GM12801 (cell line): ENCODE measurements around the gene KLHL3.
A peak's percentile ranks its signal among the peaks of the same experiment; 100 is the strongest.

Experiments
- TF ChIP-seq, protein P1 (sequence below): IDR thresholded peaks from one replicate; pipeline ENCODE4 v1.5.1; 2011; ENCODE audit warnings: control low read depth; ENCODE audit not compliant: insufficient read length; ENCODE audit errors: extremely low read depth

KLHL3 gene

GRCh38 chr5:137752905-137753690, 17.2 kb upstream of the KLHL3 start:
- TF ChIP-seq, protein P1, sequence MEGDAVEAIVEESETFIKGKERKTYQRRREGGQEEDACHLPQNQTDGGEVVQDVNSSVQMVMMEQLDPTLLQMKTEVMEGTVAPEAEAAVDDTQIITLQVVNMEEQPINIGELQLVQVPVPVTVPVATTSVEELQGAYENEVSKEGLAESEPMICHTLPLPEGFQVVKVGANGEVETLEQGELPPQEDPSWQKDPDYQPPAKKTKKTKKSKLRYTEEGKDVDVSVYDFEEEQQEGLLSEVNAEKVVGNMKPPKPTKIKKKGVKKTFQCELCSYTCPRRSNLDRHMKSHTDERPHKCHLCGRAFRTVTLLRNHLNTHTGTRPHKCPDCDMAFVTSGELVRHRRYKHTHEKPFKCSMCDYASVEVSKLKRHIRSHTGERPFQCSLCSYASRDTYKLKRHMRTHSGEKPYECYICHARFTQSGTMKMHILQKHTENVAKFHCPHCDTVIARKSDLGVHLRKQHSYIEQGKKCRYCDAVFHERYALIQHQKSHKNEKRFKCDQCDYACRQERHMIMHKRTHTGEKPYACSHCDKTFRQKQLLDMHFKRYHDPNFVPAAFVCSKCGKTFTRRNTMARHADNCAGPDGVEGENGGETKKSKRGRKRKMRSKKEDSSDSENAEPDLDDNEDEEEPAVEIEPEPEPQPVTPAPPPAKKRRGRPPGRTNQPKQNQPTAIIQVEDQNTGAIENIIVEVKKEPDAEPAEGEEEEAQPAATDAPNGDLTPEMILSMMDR = no peak

- TF ChIP-seq, protein P1 = peak; percentile 56
Measured at GRCh38 chr5:137751869-137752491, 16.1 kb upstream of the KLHL3 start.

- TF ChIP-seq, protein P1 = no peak
Measured at GRCh38 chr5:137750436-137750835, 14.5 kb upstream of the KLHL3 start.

DNA sequence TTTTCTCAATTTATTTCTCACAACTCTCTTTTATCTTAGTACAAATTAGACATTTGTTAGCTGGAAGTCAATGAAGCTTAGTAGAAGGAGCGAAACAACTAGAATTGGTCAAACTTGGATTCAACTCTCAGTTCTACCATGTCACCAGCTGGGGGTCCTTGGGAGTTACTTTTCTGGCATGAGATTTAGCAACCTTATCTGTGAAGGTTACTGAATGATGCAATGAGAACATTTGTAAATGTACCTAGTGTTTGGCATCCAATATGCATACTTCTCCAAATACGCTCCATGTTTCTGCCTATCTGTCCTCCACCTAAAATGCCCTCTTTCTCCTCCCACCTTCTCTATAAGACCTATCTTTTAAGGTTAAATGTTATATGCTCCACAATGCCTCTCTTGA, 12.0 kb upstream of the KLHL3 start:
- TF ChIP-seq, protein P1 = no peak

GRCh38 chr5:137743031-137743640, 7.2 kb upstream of the KLHL3 start:
- TF ChIP-seq, protein P1 = no peak

DNA sequence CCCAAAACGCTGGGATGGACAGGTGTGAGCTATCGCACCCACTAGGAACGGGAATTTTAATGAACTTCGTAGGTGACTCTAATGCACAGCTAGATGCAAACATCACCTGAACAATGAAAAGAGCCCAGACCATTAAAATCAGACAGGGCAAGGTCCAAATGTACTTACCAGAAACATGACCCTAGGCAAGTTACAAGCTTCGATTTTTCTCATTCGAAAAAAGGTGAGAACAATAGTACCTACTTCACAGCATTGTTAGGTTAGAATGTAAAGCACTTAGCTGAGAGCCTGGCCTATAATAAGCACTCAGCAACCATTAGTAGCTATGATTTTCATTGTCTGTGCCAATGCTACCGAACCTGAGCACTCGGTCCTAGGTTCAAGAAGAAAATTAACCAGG, 5.8 kb upstream of the KLHL3 start:
- TF ChIP-seq, protein P1 = no peak

DNA sequence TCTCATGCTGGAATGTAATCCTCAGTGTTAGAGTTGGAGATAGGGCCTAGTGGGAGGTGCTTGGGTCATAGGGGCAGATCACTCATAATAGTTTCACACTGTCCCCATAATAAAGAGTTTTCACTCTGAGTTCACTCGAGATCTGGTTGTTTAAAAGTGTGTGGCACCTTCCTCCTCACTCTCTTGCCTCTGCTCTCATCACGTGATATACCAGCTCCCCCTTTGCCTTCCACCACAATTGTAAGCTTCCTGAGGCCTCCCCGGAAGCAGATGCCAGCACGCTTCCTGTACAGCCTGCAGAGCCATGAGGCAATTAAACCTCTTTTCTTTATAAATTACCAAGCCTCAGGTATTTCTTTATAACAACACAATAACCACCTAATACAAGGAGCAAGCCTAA, 3.8 kb upstream of the KLHL3 start:
- TF ChIP-seq, protein P1 = no peak
